GM23338 (cell line): ENCODE measurements around the gene LCE1A. TPM values are rescaled to one million over a fixed set of nuclear protein-coding genes. Genes with fewer than 3 reads are reported as not detected.

Source experiments
- ATAC-seq: fragments of 200-7000 bp; cut with Tn5 transposase; 3 replicates; pipeline ENCODE4 v1.9.1; 2020
- DNase-seq: peaks from one replicate; pipeline ENCODE4 v3.0.0-alpha.2; 2015; ENCODE audit warnings: low spot score
- H2AFZ ChIP-seq: fragments of 200-600 bp; sonication (generic); 2 replicates; pipeline ENCODE4 v1.8.0; 2016; ENCODE audit warnings: antibody characterized with exemption, mild to moderate bottlenecking, moderate library complexity
- H3F3A ChIP-seq: fragments of 200-600 bp; sonication (generic); replicated peaks from 2 replicates; pipeline ENCODE4 v1.8.0; 2017; ENCODE audit warnings: antibody characterized with exemption, mixed run types, low read depth
- H3K27ac ChIP-seq: fragments of 200-600 bp; sonication (generic); 2 replicates; pipeline ENCODE4 v1.6.1; 2016; ENCODE audit warnings: low read depth
- H3K27me3 ChIP-seq: fragments of 200-600 bp; sonication (generic); 2 replicates; pipeline ENCODE4 v1.8.0; 2016; ENCODE audit warnings: mild to moderate bottlenecking, mixed run types, moderate library complexity; ENCODE audit not compliant: insufficient read depth
- H3K36me3 ChIP-seq: fragments of 200-600 bp; sonication (generic); 2 replicates; pipeline ENCODE4 v1.8.0; 2016; ENCODE audit warnings: mild to moderate bottlenecking; ENCODE audit not compliant: insufficient read depth
- H3K4me1 ChIP-seq: fragments of 200-600 bp; sonication (generic); 2 replicates; pipeline ENCODE4 v1.8.0; 2016; ENCODE audit warnings: mild to moderate bottlenecking, moderate library complexity; ENCODE audit not compliant: insufficient read depth
- H3K4me2 ChIP-seq: fragments of 200-600 bp; sonication (generic); 2 replicates; pipeline ENCODE4 v1.7.1; 2017; ENCODE audit warnings: mixed run types
- H3K4me3 ChIP-seq: fragments of 200-600 bp; sonication (generic); 2 replicates; pipeline ENCODE4 v1.6.1; 2016; ENCODE audit warnings: mixed run types
- H3K79me2 ChIP-seq: fragments of 200-600 bp; sonication (generic); replicated peaks from 2 replicates; pipeline ENCODE4 v1.8.0; 2017; ENCODE audit warnings: mild to moderate bottlenecking; ENCODE audit not compliant: insufficient read depth
- H3K9me2 ChIP-seq: fragments of 200-600 bp; sonication (generic); 2 replicates; pipeline ENCODE4 v1.8.0; 2017; ENCODE audit not compliant: insufficient read depth
- H4K20me1 ChIP-seq: fragments of 200-600 bp; sonication (generic); replicated peaks from 2 replicates; pipeline ENCODE4 v1.8.0; 2017; ENCODE audit warnings: mild to moderate bottlenecking; ENCODE audit not compliant: insufficient read depth
- H3K27ac Mint-ChIP-seq: 2 replicates; pipeline ENCODE4 v1.8.0; 2020; ENCODE audit warnings: inconsistent platforms, mild to moderate bottlenecking, moderate library complexity, mixed read lengths
- H3K27me3 Mint-ChIP-seq: 3 replicates; pipeline ENCODE4 v1.8.0; 2022; ENCODE audit warnings: low read depth, mild to moderate bottlenecking, moderate library complexity, mixed read lengths, inconsistent platforms; ENCODE audit not compliant: insufficient read depth, poor library complexity
- H3K36me3 Mint-ChIP-seq: 3 replicates; pipeline ENCODE4 v1.8.0; 2021; ENCODE audit warnings: low read depth, mild to moderate bottlenecking, inconsistent platforms, moderate library complexity, mixed read lengths
- H3K4me1 Mint-ChIP-seq: 3 replicates; pipeline ENCODE4 v1.8.0; 2020; ENCODE audit warnings: mild to moderate bottlenecking, inconsistent platforms, mixed read lengths
- H3K4me3 Mint-ChIP-seq: 3 replicates; pipeline ENCODE4 v1.8.0; 2021; ENCODE audit warnings: moderate library complexity, mild to moderate bottlenecking, inconsistent platforms, mixed read lengths
- H3K9me3 Mint-ChIP-seq: 3 replicates; pipeline ENCODE4 v1.8.0; 2020; ENCODE audit warnings: moderate library complexity, mild to moderate bottlenecking, inconsistent platforms, mixed read lengths
- CREB1 ChIP-seq: fragments of 250-450 bp; sonication (Bioruptor Pico); IDR thresholded peaks from 2 replicates; pipeline ENCODE4 v1.5.0; 2020; ENCODE audit warnings: low read depth, mild to moderate bottlenecking, moderate library complexity
- ETS1 ChIP-seq: IDR thresholded peaks from 2 replicates; pipeline ENCODE4 v1.6.1; 2016; ENCODE audit warnings: antibody characterized with exemption
- EZH2 ChIP-seq: fragments of 200-600 bp; sonication (generic); IDR thresholded peaks from one replicate; pipeline ENCODE4 v1.8.0; 2017; ENCODE audit warnings: antibody characterized with exemption, mild to moderate bottlenecking, low read depth; ENCODE audit not compliant: unreplicated experiment
- EZH2phosphoT487 ChIP-seq: fragments of 200-600 bp; sonication (generic); IDR thresholded peaks from one replicate; pipeline ENCODE4 v1.8.1; 2018; ENCODE audit warnings: antibody characterized with exemption; ENCODE audit not compliant: unreplicated experiment
- JUNB ChIP-seq: IDR thresholded peaks from one replicate; pipeline ENCODE4 v1.6.1; 2016; ENCODE audit warnings: antibody characterized with exemption; ENCODE audit not compliant: unreplicated experiment
- NANOG ChIP-seq: IDR thresholded peaks from 2 replicates; pipeline ENCODE4 v1.6.1; 2016; ENCODE audit warnings: antibody characterized with exemption, borderline replicate concordance
- POLR2AphosphoS5 ChIP-seq: IDR thresholded peaks from 2 replicates; pipeline ENCODE4 v1.6.1; 2016; ENCODE audit warnings: antibody characterized with exemption, low read depth
- REST ChIP-seq: IDR thresholded peaks from one replicate; pipeline ENCODE4 v1.6.1; 2018; ENCODE audit warnings: antibody characterized with exemption; ENCODE audit not compliant: unreplicated experiment
- STAT1 ChIP-seq: IDR thresholded peaks from one replicate; pipeline ENCODE4 v1.6.1; 2016; ENCODE audit warnings: antibody characterized with exemption; ENCODE audit not compliant: unreplicated experiment
- ZNF114 ChIP-seq: fragments of 250-450 bp; sonication (Bioruptor Pico); IDR thresholded peaks from 2 replicates; pipeline ENCODE4 v1.5.0; 2020; ENCODE audit warnings: mild to moderate bottlenecking, moderate library complexity
- ZNF331 ChIP-seq: fragments of 250-450 bp; sonication (Bioruptor Pico); IDR thresholded peaks from 2 replicates; pipeline ENCODE4 v1.5.0; 2020; ENCODE audit warnings: low read depth, mild to moderate bottlenecking, moderate library complexity
- ZNF462 ChIP-seq: fragments of 250-450 bp; sonication (Bioruptor Pico); IDR thresholded peaks from 2 replicates; pipeline ENCODE4 v1.5.0; 2020; ENCODE audit warnings: mild to moderate bottlenecking, moderate library complexity
- polyA plus RNA-seq: library from polyadenylated mRNA; unstranded; fragments of >200 nt; fragmentation: Nextera tagmentation; extraction: Ambion mirVana; gene quantifications from 2 replicates; pipeline ENCODE4 v1.2.1, GENCODE V29; 2016
- total RNA-seq: library from RNA; depleted of rRNA; stranded (reverse); fragments of >200 nt; shearing (Covaris generic); gene quantifications from 2 replicates; pipeline ENCODE4 v1.2.3, GENCODE V29; 2014
- TF ChIP-seq, protein P1 (sequence below), 2 experiments: fragments of 200-600 bp in 1 of 2; sonication (generic) in 1 of 2; conservative IDR thresholded peaks; 2 replicates each; pipeline versions ENCODE4 v1.5.1 to v1.6.1; 2016 to 2017; ENCODE audit warnings: antibody characterized with exemption in 2 of 2, low read depth in 2 of 2, mild to moderate bottlenecking in 2 of 2, moderate library complexity in 1 of 2

Gene LCE1A
- total and polyA plus RNA-seq, 2 experiments from 2014 or later, result not detected

GRCh38 chr1:152811050-152811449 is 16.2 kb upstream of the LCE1A start:
- Histone ChIP-seq H4K20me1 (no peaks in the 10 kb centered on the region), H3K36me3 (no peaks in the 10 kb centered on the region), H3K27me3 (no peaks in the 10 kb centered on the region), H2AFZ (no peak overlapping the region), H3K4me3 (no peak overlapping the region), H3K9me2 (0 out of 2 replicates have a peak, but pooled peaks cover 6% of the 10 kb centered on the region), H3K4me1 (no peaks in the 10 kb centered on the region), H3K79me2 (no peaks in the 10 kb centered on the region), H3K27ac (no peak overlapping the region), H3F3A (no peaks in the 10 kb centered on the region), H3K4me2 (no peak overlapping the region)
- ATAC-seq (no peak), DNase-seq (no peak)
- H3K36me3 Mint-ChIP-seq, result no peaks in the 10 kb centered on the region
- TF ChIP-seq NANOG, result no peak
- TF ChIP-seq ZNF462 (CRISPR knock-in tag), result no peak
- no peak for TF ChIP-seq POLR2AphosphoS5
- no peak for TF ChIP-seq EZH2
- TF ChIP-seq REST, result no peak
- no peak for TF ChIP-seq JUNB
- no peak for TF ChIP-seq ETS1
- TF ChIP-seq STAT1, result no peak
- TF ChIP-seq EZH2phosphoT487, result no peak
- no peak for TF ChIP-seq ZNF114 (CRISPR knock-in tag)
- no peak for TF ChIP-seq ZNF331 (CRISPR knock-in tag)
- no peak for TF ChIP-seq CREB1 (CRISPR knock-in tag)
- TF ChIP-seq, protein P1, sequence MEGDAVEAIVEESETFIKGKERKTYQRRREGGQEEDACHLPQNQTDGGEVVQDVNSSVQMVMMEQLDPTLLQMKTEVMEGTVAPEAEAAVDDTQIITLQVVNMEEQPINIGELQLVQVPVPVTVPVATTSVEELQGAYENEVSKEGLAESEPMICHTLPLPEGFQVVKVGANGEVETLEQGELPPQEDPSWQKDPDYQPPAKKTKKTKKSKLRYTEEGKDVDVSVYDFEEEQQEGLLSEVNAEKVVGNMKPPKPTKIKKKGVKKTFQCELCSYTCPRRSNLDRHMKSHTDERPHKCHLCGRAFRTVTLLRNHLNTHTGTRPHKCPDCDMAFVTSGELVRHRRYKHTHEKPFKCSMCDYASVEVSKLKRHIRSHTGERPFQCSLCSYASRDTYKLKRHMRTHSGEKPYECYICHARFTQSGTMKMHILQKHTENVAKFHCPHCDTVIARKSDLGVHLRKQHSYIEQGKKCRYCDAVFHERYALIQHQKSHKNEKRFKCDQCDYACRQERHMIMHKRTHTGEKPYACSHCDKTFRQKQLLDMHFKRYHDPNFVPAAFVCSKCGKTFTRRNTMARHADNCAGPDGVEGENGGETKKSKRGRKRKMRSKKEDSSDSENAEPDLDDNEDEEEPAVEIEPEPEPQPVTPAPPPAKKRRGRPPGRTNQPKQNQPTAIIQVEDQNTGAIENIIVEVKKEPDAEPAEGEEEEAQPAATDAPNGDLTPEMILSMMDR (conservative IDR thresholded peaks at IDR 0.05; ENCODE audit: low read depth in 2 of 2), result no peak
- no peak overlapping the region for H3K27ac Mint-ChIP-seq
- H3K4me1 Mint-ChIP-seq, result peaks cover 2% of the 10 kb centered on the region; the same call in 1 of the 3 replicates
- H3K4me3 Mint-ChIP-seq, result no peak overlapping the region
- no peaks in the 10 kb centered on the region for H3K9me3 Mint-ChIP-seq
- no peaks in the 10 kb centered on the region for H3K27me3 Mint-ChIP-seq
